GM12891 (cell line): ENCODE results near the gene TRPM8. TPM values are rescaled to one million over a fixed set of nuclear protein-coding genes. Genes with fewer than 3 reads are reported as not detected.
"Not testable (repeated sequence)": the region's sequence is repeated elsewhere in the genome, so short reads cannot be mapped to it uniquely, and the experiment has no call there.

Experiments used
- DNase-seq: peaks from one replicate; pipeline ENCODE4 v3.0.0; 2011; ENCODE audit warnings: low spot score; ENCODE audit not compliant: insufficient read length
- FAIRE-seq: peaks from 2 replicates; lab custom pipeline; 2011; peaks lifted over from hg19 to GRCh38; lab: Jason Lieb, UNC
- PAX5 ChIP-seq: IDR thresholded peaks from 2 replicates; pipeline ENCODE4 v1.6.1; 2011; ENCODE audit warnings: low read length, moderate library complexity, mild to moderate bottlenecking; ENCODE audit not compliant: insufficient read depth, severe bottlenecking
- POLR2A ChIP-seq: IDR thresholded peaks from 2 replicates; pipeline ENCODE4 v1.6.1; 2011; ENCODE audit warnings: low read depth, low read length, control low read depth
- POLR2AphosphoS5 ChIP-seq: IDR thresholded peaks from 2 replicates; pipeline ENCODE4 v1.6.1; 2011; ENCODE audit warnings: low read depth, low read length, control low read depth
- POU2F2 ChIP-seq: IDR thresholded peaks from 2 replicates; pipeline ENCODE4 v1.6.1; 2011; ENCODE audit warnings: low read depth, mild to moderate bottlenecking, control low read depth, low read length, moderate library complexity
- SPI1 ChIP-seq: IDR thresholded peaks from 2 replicates; pipeline ENCODE4 v1.6.1; 2011; ENCODE audit warnings: low read depth, low read length, control low read depth
- TAF1 ChIP-seq: IDR thresholded peaks from 2 replicates; pipeline ENCODE4 v1.6.1; 2011; ENCODE audit warnings: low read depth, low read length, control low read depth
- polyA plus RNA-seq: library from polyadenylated mRNA; unstranded; fragments of >200 nt; gene quantifications from one replicate; pipeline ENCODE4 v1.2.1, GENCODE V29; 2012; ENCODE audit warnings: low read depth, missing spikeins, inconsistent platforms; ENCODE audit not compliant: missing spikeins

TRPM8 gene
- polyA plus RNA-seq = not detected

DNA sequence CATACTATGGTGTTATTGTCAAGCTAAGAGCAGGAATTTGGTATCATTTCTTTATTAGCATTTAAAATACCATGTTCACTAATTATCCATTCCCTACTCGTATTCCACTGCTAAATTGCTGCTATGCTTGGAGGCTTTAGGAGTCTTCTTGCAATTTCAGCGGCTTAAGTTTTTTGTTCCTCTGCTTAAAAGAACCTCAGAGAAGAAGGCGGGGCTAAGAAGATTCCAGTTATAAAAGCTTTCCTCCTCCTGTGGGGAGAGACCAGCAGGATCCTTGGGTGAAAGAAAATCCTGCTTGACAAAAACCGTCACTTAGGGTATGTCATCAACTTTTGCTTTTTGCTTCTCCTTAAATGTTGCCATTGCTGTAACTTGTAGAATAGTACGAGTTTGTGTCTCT lies at the start of gene TRPM8:
Gene TRPM8 (plus strand): TSS at position 258 of the 400 bp plus-strand sequence. CDS start 9,165 bp downstream, outside the sequence.
- TF ChIP-seq SPI1 = no peak
- TF ChIP-seq POLR2A = no peak
- TF ChIP-seq TAF1 = no peak
- TF ChIP-seq POLR2AphosphoS5 = no peak
- no peak for TF ChIP-seq PAX5
- no peak for TF ChIP-seq POU2F2
- FAIRE-seq (no peak), DNase-seq (no peak)

DNA sequence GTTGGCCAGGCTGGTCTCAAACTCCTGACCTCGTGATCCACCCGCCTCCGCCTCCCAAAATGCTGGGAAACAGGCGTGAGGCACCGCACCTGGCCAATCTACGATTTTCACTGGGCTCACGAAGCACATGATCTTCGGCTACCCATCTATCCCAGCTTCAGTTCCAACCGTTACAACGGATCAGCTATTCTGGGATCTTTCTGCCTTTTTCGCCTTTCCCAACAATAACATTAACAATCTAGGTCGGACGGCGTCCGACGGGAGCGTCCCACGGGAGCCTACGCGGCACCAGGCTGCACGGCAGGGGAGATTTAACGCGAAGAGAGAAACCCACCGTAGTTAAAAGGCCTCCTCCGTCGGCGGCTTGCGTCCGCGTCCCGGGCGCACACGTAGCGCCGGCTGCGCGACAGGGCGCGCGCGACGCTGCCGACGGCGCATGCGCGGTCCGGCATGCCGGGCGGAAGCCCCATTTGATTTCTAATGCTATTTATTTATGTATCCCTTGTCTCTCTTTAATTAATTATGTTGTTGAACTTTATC lies 49.1 kb upstream of the TRPM8 start, which contains the start of gene MSL3B:
Gene MSL3B (minus strand): TSS at position 394 of the 540 bp plus-strand sequence.
- FAIRE-seq (peak; percentile 98), DNase-seq (peak; percentile 82)

DNA sequence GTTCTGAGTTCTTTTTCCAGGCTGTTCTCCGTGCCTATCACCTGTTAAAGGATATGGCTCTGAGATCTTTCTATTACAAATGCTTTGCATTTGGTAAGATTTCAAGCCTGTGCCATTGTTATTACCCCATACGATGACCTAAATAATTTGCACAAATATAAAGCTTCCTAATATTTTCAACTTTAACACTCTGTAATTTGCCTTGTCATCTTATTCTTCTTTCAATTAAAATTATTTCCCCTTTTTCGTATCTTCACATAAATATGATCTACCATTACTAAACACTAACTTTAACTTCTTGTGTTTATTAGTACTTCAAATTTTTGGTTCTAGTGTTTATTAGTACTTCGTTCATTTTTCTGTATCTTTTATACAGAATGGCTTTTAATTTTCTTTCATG lies 45.7 kb upstream of the TRPM8 start:
- no peak for TF ChIP-seq TAF1
- TF ChIP-seq POLR2AphosphoS5 = no peak
- TF ChIP-seq POLR2A = no peak
- no peak for TF ChIP-seq PAX5
- no peak for TF ChIP-seq SPI1
- no peak for TF ChIP-seq POU2F2
- DNase-seq (no peak), FAIRE-seq (no peak)

More for the DNA sequence above, 49.1 kb upstream of the TRPM8 start, which contains the start of gene MSL3B:
- TF ChIP-seq TAF1 (peak; percentile 25; the same call in 1 of the 2 replicates), POLR2A (peak; percentile 85), PAX5 (no peak), POU2F2 (peak; percentile 15; the same call in 1 of the 2 replicates), SPI1 (no peak), POLR2AphosphoS5 (peak; percentile 64; the same call in 1 of the 2 replicates)

DNA sequence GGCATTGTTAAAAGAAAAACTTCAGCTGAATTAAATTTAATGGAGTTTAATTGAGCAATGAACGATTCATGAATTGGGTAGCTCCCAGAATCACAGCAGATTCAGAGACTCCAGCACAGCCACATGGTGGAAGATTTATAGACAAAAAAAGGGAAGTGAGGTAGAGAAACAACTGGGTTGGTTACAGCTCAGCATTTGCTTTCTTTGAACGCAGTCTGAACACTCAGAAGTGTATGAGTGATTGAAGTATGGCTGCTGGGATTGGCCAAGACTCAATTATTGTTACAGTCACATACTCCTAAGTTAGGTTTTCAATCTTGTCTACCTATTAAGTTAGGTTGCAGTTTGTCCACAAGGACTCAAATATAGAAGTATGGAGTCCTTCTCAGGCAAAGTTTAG lies 45.0 kb upstream of the TRPM8 start:
- peak; percentile 88 for TF ChIP-seq SPI1
- peak; percentile 60 for FAIRE-seq

DNA sequence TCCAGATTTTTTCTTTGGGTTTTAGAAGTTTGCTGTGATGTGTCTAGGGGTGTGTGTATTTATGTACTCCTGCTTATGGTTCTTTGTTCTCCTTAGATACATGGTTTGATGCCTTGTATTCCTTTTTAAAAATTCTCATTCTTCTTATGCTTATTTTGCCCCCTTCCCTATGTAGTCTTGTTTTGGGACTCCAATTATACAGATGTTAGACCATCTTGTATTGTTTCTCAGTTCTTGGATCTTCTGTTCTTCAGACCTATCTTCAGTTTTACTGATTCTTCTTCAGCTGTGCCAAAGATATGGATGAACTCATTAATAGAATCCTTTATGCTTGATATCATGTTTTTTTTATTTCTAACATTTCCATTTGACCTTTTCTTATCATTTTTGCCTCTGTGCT lies 34.8 kb upstream of the TRPM8 start:
- no peak for FAIRE-seq
- no peak for DNase-seq
- no peak for TF ChIP-seq PAX5
- no peak for TF ChIP-seq POLR2A
- TF ChIP-seq POLR2AphosphoS5 = no peak
- TF ChIP-seq TAF1 = no peak
- TF ChIP-seq POU2F2 = no peak
- TF ChIP-seq SPI1 = no peak

More for the DNA sequence above, 45.0 kb upstream of the TRPM8 start:
- DNase-seq = not testable (repeated sequence)

DNA sequence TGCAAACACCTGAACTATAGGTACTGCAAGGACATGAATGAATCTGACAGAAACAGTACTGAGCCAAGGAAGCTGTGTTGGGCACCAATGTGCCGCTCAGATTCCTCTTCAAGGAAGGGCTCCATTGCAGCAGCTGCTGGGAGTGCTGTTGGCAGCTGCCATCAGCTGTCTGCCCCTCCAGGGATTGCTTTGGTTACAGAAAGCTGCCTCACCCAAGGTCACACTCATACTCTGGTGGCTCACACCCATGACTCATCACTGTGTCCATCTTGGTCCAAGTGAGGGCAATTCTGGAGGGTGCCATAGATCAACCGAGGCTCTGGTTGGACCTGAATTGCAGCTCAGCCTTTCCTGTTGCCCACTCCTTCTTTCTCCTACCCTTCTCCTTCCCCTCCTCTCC lies 24.4 kb upstream of the TRPM8 start:
- DNase-seq (no peak), FAIRE-seq (no peak)
- TF ChIP-seq TAF1 = no peak
- no peak for TF ChIP-seq SPI1
- no peak for TF ChIP-seq POU2F2
- TF ChIP-seq PAX5 = no peak
- no peak for TF ChIP-seq POLR2A
- TF ChIP-seq POLR2AphosphoS5 = no peak

DNA sequence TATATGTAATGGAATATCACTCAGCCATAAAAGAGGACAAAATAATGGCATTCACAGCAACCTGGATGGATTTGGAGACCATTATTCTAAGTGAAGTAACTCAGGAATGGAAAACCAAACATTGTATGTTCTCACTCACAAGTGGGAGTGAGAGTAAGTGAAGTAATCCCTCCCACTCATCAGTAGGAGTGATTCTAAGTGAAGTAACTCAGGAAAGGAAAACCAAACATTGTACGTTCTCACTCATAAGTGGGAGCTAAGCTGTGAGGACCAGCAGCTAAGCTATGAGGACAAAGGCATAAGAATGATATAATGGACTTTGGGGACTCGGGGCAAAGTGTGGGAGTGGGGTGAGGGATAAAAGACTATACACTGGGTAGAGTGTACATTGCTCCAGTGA lies 20.9 kb upstream of the TRPM8 start:
- not testable (repeated sequence) for DNase-seq, FAIRE-seq

DNA sequence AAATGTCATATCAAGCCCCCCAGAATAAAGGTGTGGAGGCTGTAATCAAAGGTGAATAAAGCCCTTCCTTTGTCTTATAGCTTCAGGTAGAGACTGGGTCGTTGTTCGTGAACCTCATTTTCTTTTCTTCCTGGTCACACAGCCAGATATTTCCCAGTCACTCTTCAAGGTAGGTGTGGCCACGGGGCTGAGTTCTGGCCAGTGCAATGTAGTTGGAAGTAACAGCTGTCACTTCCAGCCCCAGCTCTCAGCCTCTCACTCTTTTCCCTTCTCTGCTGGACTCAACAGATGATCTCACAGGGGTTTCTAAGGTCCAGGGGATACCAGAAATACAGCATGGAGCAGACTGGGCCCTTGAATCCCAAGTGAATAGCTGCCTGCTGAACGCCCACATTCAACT lies 15.8 kb upstream of the TRPM8 start:
- DNase-seq (no peak), FAIRE-seq (no peak)
- TF ChIP-seq POLR2A = no peak
- no peak for TF ChIP-seq PAX5
- no peak for TF ChIP-seq POLR2AphosphoS5
- TF ChIP-seq TAF1 = no peak
- TF ChIP-seq POU2F2 = no peak
- no peak for TF ChIP-seq SPI1

DNA sequence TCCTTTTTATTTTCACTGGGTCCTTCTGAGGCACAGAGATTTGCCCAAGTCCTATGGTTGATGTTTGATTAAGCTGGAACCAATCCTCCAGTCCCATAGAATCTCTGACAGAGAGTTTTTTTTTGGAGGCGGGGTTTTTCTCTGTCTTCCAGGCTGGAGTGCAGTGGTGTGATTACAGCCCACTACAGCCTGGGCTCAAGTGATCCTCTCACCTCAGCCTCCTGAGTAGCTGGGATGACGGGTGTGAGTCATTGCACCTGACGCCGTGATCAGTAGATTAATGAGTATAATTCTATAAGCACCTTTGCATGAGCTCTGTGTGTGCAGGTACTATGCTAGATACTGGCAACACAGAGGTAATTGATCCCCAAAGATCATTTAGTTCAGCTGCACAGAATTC lies 15.3 kb upstream of the TRPM8 start:
- TF ChIP-seq TAF1 (no peak), SPI1 (no peak), POU2F2 (no peak), POLR2AphosphoS5 (no peak), PAX5 (no peak), POLR2A (no peak)
- no peak for FAIRE-seq
- DNase-seq = no peak

DNA sequence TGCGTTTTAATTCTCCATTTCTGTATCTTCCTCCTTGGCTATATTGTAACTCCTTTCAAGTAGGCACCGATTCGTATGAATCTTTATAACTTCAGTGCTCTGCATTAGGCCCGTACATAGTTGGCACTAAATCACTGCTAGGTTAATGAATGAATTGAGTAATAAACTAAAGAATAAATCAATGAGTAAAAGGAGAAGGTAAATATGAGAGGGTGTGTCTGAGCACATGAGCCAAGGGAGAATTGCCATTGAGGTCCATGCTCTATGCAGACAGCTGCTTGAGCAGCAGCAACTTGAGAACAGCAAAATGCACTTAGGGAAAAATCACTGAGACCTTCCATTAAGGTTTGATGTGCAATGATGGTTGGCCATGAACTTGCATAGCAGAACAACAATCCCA lies 11.2 kb upstream of the TRPM8 start:
- DNase-seq = no peak
- no peak for FAIRE-seq
- TF ChIP-seq POU2F2 (no peak), SPI1 (no peak), PAX5 (no peak), TAF1 (no peak), POLR2AphosphoS5 (no peak), POLR2A (no peak)
